Ascending aorta (tissue), 2 donors: ENCODE results near the gene CTIF. TPM values are rescaled to one million over a fixed set of nuclear protein-coding genes. Genes with fewer than 3 reads are reported as not detected.
A peak's percentile ranks its signal among the peaks of the same experiment; 100 is the strongest.

Experiments used
- DNase-seq, 2 donors: peaks; one replicate each; pipeline ENCODE4 v3.0.0-alpha.2; 2019; ENCODE audit warnings: low spot score in 2 of 2
- H3K27ac ChIP-seq, 2 donors: fragments of 200-600 bp; sonication (generic); one replicate each; pipeline ENCODE4 v1.5.1; 2016 to 2017; ENCODE audit warnings: mild to moderate bottlenecking in 1 of 2
- H3K27me3 ChIP-seq: fragments of 200-600 bp; sonication (generic); one replicate; pipeline ENCODE4 v1.5.1; 2017
- H3K36me3 ChIP-seq, 2 donors: fragments of 200-600 bp; sonication (generic); one replicate each; pipeline ENCODE4 v1.5.1; 2016
- H3K4me1 ChIP-seq, 2 donors: fragments of 200-600 bp; sonication (generic); one replicate each; pipeline ENCODE4 v1.5.1; 2016 to 2017; ENCODE audit warnings: mild to moderate bottlenecking in 1 of 2
- H3K4me3 ChIP-seq, 2 donors: fragments of 200-600 bp; sonication (generic); one replicate each; pipeline ENCODE4 v1.5.1; 2016 to 2017; ENCODE audit warnings: mild to moderate bottlenecking in 1 of 2
- H3K9me3 ChIP-seq, 2 donors: fragments of 200-600 bp; sonication (generic); one replicate each; pipeline ENCODE4 v1.5.1; 2016
- intact Hi-C: fragments of 100-400 bp; cut with DNase I; formaldehyde crosslinking; loops from one replicate; pipeline ENCODE4 v1.15.1; 2023
- total RNA-seq: library from RNA; depleted of rRNA; stranded (reverse); fragments of >200 nt; gene quantifications from one replicate; pipeline ENCODE4 v1.1.0, GENCODE V29; 2016
- TF ChIP-seq, protein P1 (sequence below), 3 experiments: fragments of 200-600 bp in 2 of 3; fragments of 450-650 bp in 1 of 3; sonication (generic) in 2 of 3; IDR thresholded peaks; one replicate each; pipeline ENCODE4 v1.5.1; 2016 to 2019; ENCODE audit warnings: antibody characterized with exemption in 3 of 3, mild to moderate bottlenecking in 1 of 3, moderate library complexity in 1 of 3

Gene CTIF
- total RNA-seq, 1 donor from 2014 or later, result 55.3 TPM

- Histone ChIP-seq H3K27ac (peak overlapping the region; percentile 84 to 90), H3K9me3 (no peaks in the 10 kb centered on the region), H3K4me1 (peaks cover 12 to 39% of the 10 kb centered on the region in 2 donors), H3K27me3 (no peaks in the 10 kb centered on the region), H3K36me3 (no peaks in the 10 kb centered on the region), H3K4me3 (no peak overlapping the region)
- intact Hi-C loops, result loop anchor here (2.0 to 10.0 kb wide), 5 partner anchors 32 to 338 kb away; partner anchors contain the start of gene CTIF
- DNase-seq, result no peak
- TF ChIP-seq, protein P1, sequence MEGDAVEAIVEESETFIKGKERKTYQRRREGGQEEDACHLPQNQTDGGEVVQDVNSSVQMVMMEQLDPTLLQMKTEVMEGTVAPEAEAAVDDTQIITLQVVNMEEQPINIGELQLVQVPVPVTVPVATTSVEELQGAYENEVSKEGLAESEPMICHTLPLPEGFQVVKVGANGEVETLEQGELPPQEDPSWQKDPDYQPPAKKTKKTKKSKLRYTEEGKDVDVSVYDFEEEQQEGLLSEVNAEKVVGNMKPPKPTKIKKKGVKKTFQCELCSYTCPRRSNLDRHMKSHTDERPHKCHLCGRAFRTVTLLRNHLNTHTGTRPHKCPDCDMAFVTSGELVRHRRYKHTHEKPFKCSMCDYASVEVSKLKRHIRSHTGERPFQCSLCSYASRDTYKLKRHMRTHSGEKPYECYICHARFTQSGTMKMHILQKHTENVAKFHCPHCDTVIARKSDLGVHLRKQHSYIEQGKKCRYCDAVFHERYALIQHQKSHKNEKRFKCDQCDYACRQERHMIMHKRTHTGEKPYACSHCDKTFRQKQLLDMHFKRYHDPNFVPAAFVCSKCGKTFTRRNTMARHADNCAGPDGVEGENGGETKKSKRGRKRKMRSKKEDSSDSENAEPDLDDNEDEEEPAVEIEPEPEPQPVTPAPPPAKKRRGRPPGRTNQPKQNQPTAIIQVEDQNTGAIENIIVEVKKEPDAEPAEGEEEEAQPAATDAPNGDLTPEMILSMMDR (IDR thresholded peaks at IDR 0.05), result no peak
These were observed 333.7 kb downstream of the CTIF start for GRCh38 chr18:48872234-48873145.

GRCh38 chr18:48874233-48874632, 335.4 kb downstream of the CTIF start:
- H3K4me3 ChIP-seq, result no peak overlapping the region
- no peak for DNase-seq
- H3K36me3 ChIP-seq, result no peaks in the 10 kb centered on the region
- intact Hi-C loops, result loop anchor here (1.0 to 10.0 kb wide), 4 partner anchors 28 to 339 kb away; partner anchors contain the start of gene CTIF
- no peaks in the 10 kb centered on the region for H3K9me3 ChIP-seq
- H3K27me3 ChIP-seq, result no peaks in the 10 kb centered on the region
- TF ChIP-seq, protein P1 (IDR thresholded peaks at IDR 0.05), result no peak
- H3K4me1 ChIP-seq, result peaks cover 12 to 36% of the 10 kb centered on the region in 2 donors
- peak overlapping the region; percentile 84 to 90 for H3K27ac ChIP-seq

DNA sequence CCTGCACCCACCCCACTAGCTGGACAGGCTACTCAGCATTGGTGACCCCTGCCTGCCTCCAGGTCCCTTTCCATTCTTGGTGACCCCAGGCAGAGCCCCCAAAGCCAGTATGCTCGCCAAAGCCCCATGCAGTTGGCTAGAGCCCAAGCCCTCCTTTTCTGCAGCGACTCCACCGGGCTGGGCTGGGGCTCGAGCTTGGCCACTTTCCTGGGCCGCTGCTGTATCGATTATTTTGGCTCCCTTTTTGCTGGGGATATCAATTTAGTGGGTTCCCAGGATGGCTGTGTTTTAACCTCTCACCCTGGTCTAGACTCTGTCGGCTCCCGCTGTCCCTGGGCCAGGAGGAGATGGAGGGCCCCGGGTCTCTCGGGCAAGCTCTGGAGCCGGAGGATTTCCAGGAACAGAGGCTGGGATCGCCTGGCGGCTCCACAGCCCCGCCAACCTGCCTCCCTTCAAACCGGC, 335.9 kb downstream of the CTIF start:
- no peaks in the 10 kb centered on the region for H3K36me3 ChIP-seq
- no peak for DNase-seq
- no peaks in the 10 kb centered on the region for H3K9me3 ChIP-seq
- TF ChIP-seq, protein P1 (IDR thresholded peaks at IDR 0.05), result peak in 1 of 3 experiments; percentile 4
- no peak overlapping the region for H3K4me3 ChIP-seq
- intact Hi-C loops, result loop anchor here (1.0 to 10.0 kb wide), 4 partner anchors 28 to 340 kb away; partner anchors contain the start of gene CTIF
- no peaks in the 10 kb centered on the region for H3K27me3 ChIP-seq
- H3K27ac ChIP-seq, result peak overlapping the region; percentile 84 to 90
- peaks cover 12 to 36% of the 10 kb centered on the region in 2 donors for H3K4me1 ChIP-seq

DNA sequence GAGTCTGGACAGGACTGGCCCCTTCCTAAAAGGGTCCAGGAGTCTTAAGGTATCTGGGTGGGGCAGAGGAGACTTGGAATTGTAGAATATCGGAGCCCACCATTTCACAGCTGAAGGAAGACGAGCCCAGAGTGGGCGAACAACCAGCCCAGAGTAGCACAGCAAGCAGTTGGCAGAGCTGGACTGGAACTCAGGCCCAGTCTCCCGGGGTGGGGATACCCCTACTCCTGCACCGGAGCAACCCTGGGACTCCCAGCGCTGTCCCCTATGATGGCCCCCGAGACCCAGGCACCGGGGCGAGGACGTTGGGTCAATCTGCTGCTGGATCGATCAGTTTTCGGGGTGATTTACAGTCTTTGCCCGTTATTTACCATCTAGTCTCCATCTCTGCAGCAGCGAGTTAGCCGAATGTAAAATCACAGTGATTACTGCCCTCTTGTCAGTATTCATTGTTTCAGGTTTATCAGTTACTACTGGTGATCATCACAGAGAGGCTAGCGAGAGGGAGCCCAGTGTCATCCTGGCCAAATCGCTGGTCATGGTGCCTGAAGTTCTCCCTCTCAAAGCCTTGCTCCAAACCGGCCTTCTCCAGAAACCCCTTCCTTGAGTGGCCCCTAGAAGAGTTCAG, 336.6 kb downstream of the CTIF start:
- intact Hi-C loops, result loop anchor here (10.0 kb wide), 1 partner anchor 341 kb away; the partner anchor contains the start of gene CTIF
- Histone ChIP-seq H3K4me3 (no peak overlapping the region), H3K27ac (peak overlapping the region; percentile 84 to 90), H3K27me3 (no peaks in the 10 kb centered on the region), H3K9me3 (no peaks in the 10 kb centered on the region), H3K36me3 (no peaks in the 10 kb centered on the region), H3K4me1 (peaks cover 12 to 36% of the 10 kb centered on the region in 2 donors)
- TF ChIP-seq, protein P1 (IDR thresholded peaks at IDR 0.05), result no peak
- no peak for DNase-seq

DNA sequence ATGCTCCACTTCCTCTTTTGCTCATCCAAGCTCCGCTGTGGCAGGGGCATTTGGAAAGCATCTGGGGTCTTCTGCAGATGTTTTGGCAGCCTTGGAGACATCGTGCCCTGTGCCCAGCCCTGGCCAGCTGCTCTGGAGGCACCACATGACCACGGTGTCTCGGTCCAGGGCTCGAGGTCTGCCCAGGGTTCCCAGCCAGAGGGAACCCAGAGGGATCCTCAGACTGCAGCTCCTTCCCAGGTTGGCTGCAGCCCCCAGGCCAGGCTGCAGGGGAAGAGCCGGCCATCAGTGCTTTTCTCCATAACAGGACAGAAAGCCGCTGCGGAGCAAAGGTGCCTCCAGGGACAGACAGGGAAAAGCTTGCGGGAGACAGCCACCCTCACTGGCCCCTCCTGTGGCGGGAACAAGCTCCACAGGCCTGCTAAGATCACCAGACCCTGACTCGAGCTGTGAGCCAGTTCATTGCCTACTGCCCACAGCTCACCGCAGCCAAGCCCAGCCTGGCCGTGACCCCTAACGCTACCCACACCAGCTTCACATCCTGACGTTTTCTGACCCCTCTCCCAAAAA, 337.2 kb downstream of the CTIF start:
- no peak for DNase-seq
- Histone ChIP-seq H3K4me1 (peaks cover 12 to 36% of the 10 kb centered on the region in 2 donors), H3K4me3 (no peak overlapping the region), H3K27me3 (no peaks in the 10 kb centered on the region), H3K27ac (no peak overlapping the region), H3K36me3 (no peaks in the 10 kb centered on the region), H3K9me3 (no peaks in the 10 kb centered on the region)
- TF ChIP-seq, protein P1 (IDR thresholded peaks at IDR 0.05), result peak in 2 of 3 experiments; percentile 12 to 34
- intact Hi-C loops, result loop anchor here (10.0 kb wide), 1 partner anchor 341 kb away; the partner anchor contains the start of gene CTIF
